HG02943 (cell line): ENCODE data around the gene VSX1.
A peak's percentile ranks its signal among the peaks of the same experiment; 100 is the strongest.

ENCODE experiments used
- ATAC-seq: cut with Tn5 transposase; IDR thresholded peaks from one replicate; pipeline ENCODE4 v1.9.1; 2021; ENCODE audit warnings: mild to moderate bottlenecking, low read depth, moderate library complexity; ENCODE audit not compliant: unreplicated experiment

The VSX1 gene

GRCh38 chr20:25042531-25043498 lies 39.1 kb downstream of the VSX1 start:
- peak; percentile 94 for ATAC-seq

GRCh38 chr20:25041813-25042530 lies 40.0 kb downstream of the VSX1 start:
- no peak for ATAC-seq

GRCh38 chr20:25040438-25040831 lies 41.5 kb downstream of the VSX1 start:
- no peak for ATAC-seq

GRCh38 chr20:25039697-25040437 lies 42.1 kb downstream of the VSX1 start:
- no peak for ATAC-seq

GRCh38 chr20:25038591-25039015 lies 43.3 kb downstream of the VSX1 start:
- no peak for ATAC-seq

GRCh38 chr20:25038103-25038410 lies 43.9 kb downstream of the VSX1 start:
- ATAC-seq = no peak

GRCh38 chr20:25037288-25038102 lies 44.4 kb downstream of the VSX1 start:
- no peak for ATAC-seq

- no peak for ATAC-seq
Observed at GRCh38 chr20:25036331-25036936, 45.5 kb downstream of the VSX1 start.

GRCh38 chr20:25035921-25036320 lies 46.0 kb downstream of the VSX1 start:
- no peak for ATAC-seq

GRCh38 chr20:25033924-25034300 lies 48.0 kb downstream of the VSX1 start:
- ATAC-seq = no peak

GRCh38 chr20:25033265-25033923 lies 48.5 kb downstream of the VSX1 start:
- no peak for ATAC-seq

- ATAC-seq = no peak
Observed at GRCh38 chr20:25032478-25033264, 49.3 kb downstream of the VSX1 start.

- ATAC-seq = no peak
Observed at GRCh38 chr20:25032065-25032477, 49.9 kb downstream of the VSX1 start.

- ATAC-seq = no peak
Observed at GRCh38 chr20:25031241-25031640, 50.7 kb downstream of the VSX1 start.

- ATAC-seq = no peak
Observed at GRCh38 chr20:25030649-25031207, 51.2 kb downstream of the VSX1 start.

- ATAC-seq = no peak
Observed at GRCh38 chr20:25030007-25030648, 51.8 kb downstream of the VSX1 start.

GRCh38 chr20:25025986-25026605 lies 55.8 kb downstream of the VSX1 start:
- no peak for ATAC-seq
